Neural cell (in vitro differentiated cells): ENCODE data around the gene KCNQ1OT1.

Source experiments
- CTCF ChIP-seq: fragments of 450-650 bp; IDR thresholded peaks from 2 replicates; pipeline ENCODE4 v1.5.1; 2014; ENCODE audit warnings: antibody characterized with exemption, mild to moderate bottlenecking, moderate library complexity; ENCODE audit not compliant: poor library complexity, severe bottlenecking
- EP300 ChIP-seq: fragments of 450-650 bp; conservative IDR thresholded peaks from 2 replicates; pipeline ENCODE4 v1.6.1; 2014; ENCODE audit warnings: antibody characterized with exemption, mild to moderate bottlenecking, moderate library complexity; ENCODE audit not compliant: poor library complexity, severe bottlenecking
- EZH2 ChIP-seq: fragments of 200-600, 300-800 bp; shearing (Covaris generic), sonication (generic); IDR thresholded peaks from 2 replicates; pipeline ENCODE4 v1.6.1; 2014; ENCODE audit warnings: antibody characterized with exemption, low read length, borderline replicate concordance, mild to moderate bottlenecking; ENCODE audit not compliant: insufficient read depth, poor library complexity, severe bottlenecking
- MXI1 ChIP-seq: fragments of 450-650 bp; conservative IDR thresholded peaks from 2 replicates; pipeline ENCODE4 v1.6.1; 2014; ENCODE audit warnings: antibody characterized with exemption, mild to moderate bottlenecking; ENCODE audit not compliant: poor library complexity, severe bottlenecking
- POLR2AphosphoS5 ChIP-seq: IDR thresholded peaks from 2 replicates; pipeline ENCODE4 v1.6.1; 2012
- RAD21 ChIP-seq: fragments of 450-650 bp; conservative IDR thresholded peaks from 2 replicates; pipeline ENCODE4 v1.6.1; 2014; ENCODE audit warnings: antibody characterized with exemption, mild to moderate bottlenecking, moderate library complexity
- REST ChIP-seq: IDR thresholded peaks from 2 replicates; pipeline ENCODE4 v1.6.1; 2012; ENCODE audit warnings: borderline replicate concordance
- SMC3 ChIP-seq: fragments of 450-650 bp; conservative IDR thresholded peaks from 2 replicates; pipeline ENCODE4 v1.6.1; 2014; ENCODE audit warnings: antibody characterized with exemption, mild to moderate bottlenecking, moderate library complexity; ENCODE audit not compliant: poor library complexity
- TAF1 ChIP-seq: IDR thresholded peaks from 2 replicates; pipeline ENCODE4 v1.6.1; 2012; ENCODE audit warnings: low read depth

- no peak for TF ChIP-seq EP300
- TF ChIP-seq TAF1: no peak
- no peak for TF ChIP-seq CTCF
- TF ChIP-seq POLR2AphosphoS5: no peak
- no peak for TF ChIP-seq REST
- TF ChIP-seq EZH2: no peak
- TF ChIP-seq RAD21: no peak
- no peak for TF ChIP-seq SMC3
- TF ChIP-seq MXI1: no peak
These were observed 14.7 kb downstream of the KCNQ1OT1 start for GRCh38 chr11:2685051-2685450.
